ENCODE measurements around the gene MAST2.

- no peak for TF ChIP-seq CTCF (IDR thresholded peaks at IDR 0.05; ENCODE audit: low read length)
- no peak for TF ChIP-seq EZH2 (optimal IDR thresholded peaks at IDR 0.05; ENCODE audit: low read depth, low read length)
- no peak for TF ChIP-seq EZH2phosphoT487 (IDR thresholded peaks at IDR 0.05; ENCODE audit: low read length)
These were observed 61.0 kb downstream of the MAST2 start for GRCh38 chr1:45864167-45865106.
